B cell (primary cell): Measurements from ENCODE around the gene KSR2. TPM values are rescaled to one million over a fixed set of nuclear protein-coding genes. Genes with fewer than 3 reads are reported as not detected.

Experiments used
- ATAC-seq: fragments of 200-7000 bp; cut with Tn5 transposase; one replicate; pipeline ENCODE4 v1.10.0; 2021; ENCODE audit warnings: low read depth, mild to moderate bottlenecking, moderate number of reproducible peaks, moderate library complexity
- CTCF ChIA-PET: fragments of 350-600 bp; sonication (Branson Sonifier 250); formaldehyde crosslinking; loops from one replicate; lab custom pipeline; 2021; ENCODE audit warnings: antibody characterized with exemption, inconsistent platforms; lab: Charles Lee
- POLR2A ChIA-PET: fragments of 350-600 bp; sonication (Branson Sonifier 250); formaldehyde crosslinking; loops from one replicate; lab custom pipeline; 2021; ENCODE audit warnings: antibody characterized with exemption; lab: Charles Lee
- DNase-seq: peaks from one replicate; pipeline ENCODE4 v3.0.0; 2013
- H2AFZ ChIP-seq: 2 replicates; pipeline ENCODE4 v1.6.1; 2012; ENCODE audit warnings: mild to moderate bottlenecking, low read depth, low read length; ENCODE audit not compliant: insufficient read depth, poor library complexity, severe bottlenecking
- H3K27ac ChIP-seq, 2 donors: 1 replicate in 1 of 2; 2 replicates in 1 of 2; pipeline ENCODE4 v1.5.1; 2012 to 2013; ENCODE audit warnings: low read length in 2 of 2, mild to moderate bottlenecking in 2 of 2, moderate library complexity in 1 of 2
- H3K27me3 ChIP-seq, 4 experiments: fragments of 200-600 bp in 1 of 4; sonication (generic) in 1 of 4; replicated peaks in 1 of 4; 1 replicate in 2 of 4; 2 replicates in 2 of 4; pipeline versions ENCODE4 v1.6.1 to v1.7.0; 2013 to 2016; ENCODE audit warnings: low read length in 3 of 4, mild to moderate bottlenecking in 2 of 4, mixed read lengths in 1 of 4, moderate library complexity in 1 of 4; ENCODE audit not compliant: insufficient read depth in 4 of 4, control insufficient read depth in 3 of 4; ENCODE audit errors: control extremely low read depth in 1 of 4
- H3K36me3 ChIP-seq, 2 experiments: replicated peaks in 1 of 2; 1 replicate in 1 of 2; 2 replicates in 1 of 2; pipeline versions ENCODE4 v1.6.1 to v1.7.1; 2013; ENCODE audit warnings: low read length in 1 of 2; ENCODE audit not compliant: insufficient read depth in 2 of 2, control insufficient read depth in 1 of 2; ENCODE audit errors: control extremely low read depth in 1 of 2, extremely low read depth in 1 of 2
- H3K4me1 ChIP-seq, 2 donors: fragments of 200-600 bp in 1 of 2; sonication (generic) in 1 of 2; 1 replicate in 1 of 2; 2 replicates in 1 of 2; pipeline versions ENCODE4 v1.5.1 to v1.6.1; 2013 to 2017; ENCODE audit warnings: low read length in 2 of 2; ENCODE audit not compliant: control insufficient read depth in 2 of 2, insufficient read depth in 2 of 2
- H3K4me2 ChIP-seq: replicated peaks from 2 replicates; pipeline ENCODE3; 2012; ENCODE audit warnings: mild to moderate bottlenecking, low read depth, low read length; ENCODE audit not compliant: poor library complexity, severe bottlenecking
- H3K4me3 ChIP-seq, 5 experiments: fragments of 200-600 bp in 1 of 5; sonication (generic) in 1 of 5; 1 replicate in 3 of 5; 2 replicates in 2 of 5; pipeline versions ENCODE4 v1.5.1 to v1.7.0; 2011 to 2016; ENCODE audit warnings: low read length in 4 of 5, mild to moderate bottlenecking in 4 of 5, low read depth in 2 of 5, control low read depth in 1 of 5, moderate library complexity in 1 of 5; ENCODE audit not compliant: insufficient read depth in 1 of 5; ENCODE audit errors: control extremely low read depth in 1 of 5, extremely low read depth in 1 of 5
- H3K79me2 ChIP-seq: fragments of 200-600 bp; sonication (generic); one replicate; pipeline ENCODE4 v1.6.0; 2016; ENCODE audit warnings: low read length; ENCODE audit not compliant: control insufficient read depth, insufficient read depth
- H3K9ac ChIP-seq: fragments of 200-600 bp; sonication (generic); 2 replicates; pipeline ENCODE4 v1.6.1; 2017; ENCODE audit warnings: mild to moderate bottlenecking, low read length, moderate library complexity
- H3K9me3 ChIP-seq, 3 donors: one replicate each; pipeline versions ENCODE4 v1.6.1 to v1.7.1; 2013; ENCODE audit warnings: low read length in 2 of 3; ENCODE audit not compliant: control insufficient read depth in 2 of 3, insufficient read depth in 1 of 3; ENCODE audit errors: control extremely low read depth in 1 of 3
- H4K20me1 ChIP-seq: 2 replicates; pipeline ENCODE4 v1.6.0; 2012; ENCODE audit warnings: mild to moderate bottlenecking, low read length; ENCODE audit not compliant: insufficient read depth, control insufficient read depth, poor library complexity, severe bottlenecking
- H3K27ac Mint-ChIP-seq: one replicate; pipeline ENCODE4 v1.8.0; 2021; ENCODE audit warnings: mixed read lengths
- H3K27me3 Mint-ChIP-seq: one replicate; pipeline ENCODE4 v1.8.0; 2021; ENCODE audit warnings: mixed read lengths
- H3K4me1 Mint-ChIP-seq: one replicate; pipeline ENCODE4 v1.8.0; 2021; ENCODE audit warnings: mixed read lengths
- H3K4me3 Mint-ChIP-seq: one replicate; pipeline ENCODE4 v1.8.0; 2021; ENCODE audit warnings: mixed read lengths
- H3K9me3 Mint-ChIP-seq: one replicate; pipeline ENCODE4 v1.8.0; 2022; ENCODE audit warnings: mixed read lengths; ENCODE audit not compliant: insufficient read depth
- EZH2 ChIP-seq: IDR thresholded peaks from 2 replicates; pipeline ENCODE4 v1.6.1; 2012; ENCODE audit warnings: borderline replicate concordance, low read depth, mild to moderate bottlenecking, moderate library complexity, low read length; ENCODE audit not compliant: insufficient read depth, poor library complexity, severe bottlenecking
- WGBS: methylation state at CpG from one replicate; pipeline ENCODE4 v1.1.5; 2013; ENCODE audit warnings: missing lambda C conversion rate; ENCODE audit not compliant: insufficient coverage; 5-methylcytosine and 5-hydroxymethylcytosine counted together
- intact Hi-C: fragments of 100-400 bp; cut with micrococcal nuclease; formaldehyde crosslinking; loops from one replicate; pipeline ENCODE4 v1.10.0; 2022
- polyA plus RNA-seq: library from polyadenylated mRNA; depleted of rRNA; stranded (reverse); fragments of >200 nt; gene quantifications from 2 replicates; pipeline ENCODE4 v1.2.3, GENCODE V29; 2012
- total RNA-seq, 2 donors: library from RNA; stranded (reverse); fragments of 120-200 nt in 1 of 2; gene quantifications; 1 replicate in 1 of 2; 2 replicates in 1 of 2; pipeline versions ENCODE4 v1.2.3 to v1.2.4, GENCODE V29; 2013 to 2022
- TF ChIP-seq, protein P1 (sequence below): fragments of 200-600 bp; IDR thresholded peaks from one replicate; pipeline ENCODE4 v1.8.0; 2022; ENCODE audit warnings: antibody characterized with exemption, mild to moderate bottlenecking

Gene KSR2
- total and polyA plus RNA-seq, 2 donors (not counting 1 experiment from before 2014, with no cell fraction given), result not detected

DNA sequence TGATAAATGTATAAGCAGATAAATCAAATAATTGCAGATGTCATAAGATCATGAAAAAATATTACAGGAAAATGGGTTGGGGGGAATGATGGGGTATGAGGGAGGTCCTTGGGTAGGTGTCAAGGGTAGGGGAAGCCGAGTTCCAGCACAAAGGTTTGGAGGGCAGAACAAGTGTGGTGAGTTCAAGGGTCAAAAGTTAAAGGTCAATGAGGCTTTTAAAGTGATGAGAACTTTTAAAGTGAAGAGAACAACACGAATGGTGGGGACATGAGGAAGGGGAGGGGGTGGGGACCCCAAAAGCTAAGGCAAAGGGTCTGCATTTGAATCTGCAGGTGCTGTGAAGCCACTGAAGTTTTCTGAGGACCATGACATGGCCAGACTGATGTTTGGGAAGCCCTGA lies 406.8 kb downstream of the KSR2 start:
- Histone ChIP-seq H3K27ac (no peak overlapping the region), H3K4me1 (no peaks in the 10 kb centered on the region), H3K4me3 (no peak overlapping the region), H3K4me2 (no peak overlapping the region), H3K36me3 (no peaks in the 10 kb centered on the region), H3K79me2 (no peaks in the 10 kb centered on the region), H3K27me3 (no peaks in the 10 kb centered on the region), H4K20me1 (no peaks in the 10 kb centered on the region), H2AFZ (no peak overlapping the region), H3K9ac (no peak overlapping the region), H3K9me3 (peaks cover 0 to 7% (median 0%) of the 10 kb centered on the region in 3 donors)
- no peaks in the 10 kb centered on the region for H3K4me1 Mint-ChIP-seq
- intact Hi-C loops, result no loop called here
- no peaks in the 10 kb centered on the region for H3K9me3 Mint-ChIP-seq
- CTCF ChIA-PET, result no interaction called here
- DNase-seq (no peak), ATAC-seq (no peak)
- WGBS, result 49% methylated on average over 2 of the region's 2 CpGs
- POLR2A ChIA-PET, result no interaction called here
- no peak overlapping the region for H3K4me3 Mint-ChIP-seq
- H3K27me3 Mint-ChIP-seq, result peaks cover 12% of the 10 kb centered on the region
- no peak for TF ChIP-seq EZH2
- TF ChIP-seq, protein P1, sequence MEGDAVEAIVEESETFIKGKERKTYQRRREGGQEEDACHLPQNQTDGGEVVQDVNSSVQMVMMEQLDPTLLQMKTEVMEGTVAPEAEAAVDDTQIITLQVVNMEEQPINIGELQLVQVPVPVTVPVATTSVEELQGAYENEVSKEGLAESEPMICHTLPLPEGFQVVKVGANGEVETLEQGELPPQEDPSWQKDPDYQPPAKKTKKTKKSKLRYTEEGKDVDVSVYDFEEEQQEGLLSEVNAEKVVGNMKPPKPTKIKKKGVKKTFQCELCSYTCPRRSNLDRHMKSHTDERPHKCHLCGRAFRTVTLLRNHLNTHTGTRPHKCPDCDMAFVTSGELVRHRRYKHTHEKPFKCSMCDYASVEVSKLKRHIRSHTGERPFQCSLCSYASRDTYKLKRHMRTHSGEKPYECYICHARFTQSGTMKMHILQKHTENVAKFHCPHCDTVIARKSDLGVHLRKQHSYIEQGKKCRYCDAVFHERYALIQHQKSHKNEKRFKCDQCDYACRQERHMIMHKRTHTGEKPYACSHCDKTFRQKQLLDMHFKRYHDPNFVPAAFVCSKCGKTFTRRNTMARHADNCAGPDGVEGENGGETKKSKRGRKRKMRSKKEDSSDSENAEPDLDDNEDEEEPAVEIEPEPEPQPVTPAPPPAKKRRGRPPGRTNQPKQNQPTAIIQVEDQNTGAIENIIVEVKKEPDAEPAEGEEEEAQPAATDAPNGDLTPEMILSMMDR, result no peak
- H3K27ac Mint-ChIP-seq, result no peak overlapping the region

- intact Hi-C loops, result no loop called here
- Histone ChIP-seq H3K4me2 (no peak overlapping the region), H3K79me2 (no peaks in the 10 kb centered on the region), H3K27me3 (no peaks in the 10 kb centered on the region), H3K9me3 (peaks cover 0 to 9% (median 0%) of the 10 kb centered on the region in 3 donors), H3K4me1 (no peaks in the 10 kb centered on the region), H4K20me1 (no peaks in the 10 kb centered on the region), H3K27ac (no peak overlapping the region), H3K4me3 (no peak overlapping the region), H2AFZ (no peak overlapping the region), H3K9ac (no peak overlapping the region), H3K36me3 (no peaks in the 10 kb centered on the region)
- no peak overlapping the region for H3K4me3 Mint-ChIP-seq
- ChIA-PET CTCF (no interaction called here), POLR2A (no interaction called here)
- peaks cover 1% of the 10 kb centered on the region for H3K9me3 Mint-ChIP-seq
- peaks cover 9% of the 10 kb centered on the region for H3K27me3 Mint-ChIP-seq
- TF ChIP-seq EZH2, result no peak
- TF ChIP-seq, protein P1, result no peak
- ATAC-seq (no peak), DNase-seq (no peak)
- H3K27ac Mint-ChIP-seq, result no peak overlapping the region
- no peaks in the 10 kb centered on the region for H3K4me1 Mint-ChIP-seq
These were observed 408.8 kb downstream of the KSR2 start for GRCh38 chr12:117559978-117560377.
